K562 (cell line): Measurements from ENCODE around the gene KAZN. TPM values are rescaled to one million over a fixed set of nuclear protein-coding genes. Genes with fewer than 3 reads are reported as not detected.

Experiments
- ATAC-seq: fragments of 200-7000 bp; cut with Tn5 transposase; 3 replicates; pipeline ENCODE4 v1.9.1; 2020; ENCODE audit warnings: moderate library complexity
- BruUV-seq: library from RNA; stranded (reverse); fragments of 400-500 nt; replicated peaks from 2 replicates; lab custom pipeline; 2021; lab: Mats Ljungman, UMichigan
- CTCF ChIA-PET: fragments of 300-600 bp; formaldehyde crosslinking; extraction: SDS; loops from one replicate; lab custom pipeline; 2021; ENCODE audit warnings: low intra/inter-chr PET ratio; lab: Yijun Ruan, JAX
- POLR2A ChIA-PET: fragments of 300-600, 350-650 bp; sonication (Branson Sonifier 250); formaldehyde crosslinking; extraction: SDS; loops from one replicate; lab custom pipeline; 2021; ENCODE audit warnings: antibody characterized with exemption, inconsistent platforms; lab: Yijun Ruan, JAX
- DNase-seq, 4 experiments: peaks; one replicate each; pipeline versions ENCODE4 v3.0.0 to v3.0.0-alpha.2; 2011 to 2018; ENCODE audit warnings: low spot score in 3 of 4, mixed read lengths in 3 of 4; ENCODE audit errors: extremely low read depth in 1 of 4
- FAIRE-seq: peaks from 2 replicates; lab custom pipeline; 2011; peaks lifted over from hg19 to GRCh38; lab: Jason Lieb, UNC
- H2AFZ ChIP-seq: 2 replicates; pipeline ENCODE4 v1.6.0; 2011; ENCODE audit warnings: low read depth, low read length, control low read depth, inconsistent platforms
- H3K27ac ChIP-seq: fragments of 200-600 bp; 3 replicates; pipeline ENCODE4 v1.8.0; 2011; ENCODE audit warnings: low read depth, mild to moderate bottlenecking, control low read depth, inconsistent platforms, low read length, moderate library complexity, mixed read lengths; ENCODE audit errors: extremely low read depth
- H3K27me3 ChIP-seq, 2 experiments: fragments of 300-600 bp in 1 of 2; 2 replicates in 1 of 2; 3 replicates in 1 of 2; pipeline versions ENCODE4 v1.6.0 to v1.8.0; 2011; ENCODE audit warnings: inconsistent platforms in 2 of 2, low read length in 2 of 2, mild to moderate bottlenecking in 1 of 2, mixed read lengths in 1 of 2, moderate library complexity in 1 of 2; ENCODE audit not compliant: control insufficient read depth in 2 of 2, insufficient read depth in 2 of 2
- H3K36me3 ChIP-seq: fragments of 300-600 bp; 3 replicates; pipeline ENCODE4 v1.8.0; 2011; ENCODE audit warnings: mild to moderate bottlenecking, low read length, inconsistent platforms; ENCODE audit not compliant: control insufficient read depth, insufficient read depth
- H3K4me1 ChIP-seq, 2 experiments: fragments of 200-600 bp in 1 of 2; replicated peaks in 1 of 2; 2 replicates in 1 of 2; 3 replicates in 1 of 2; pipeline versions ENCODE4 v1.5.1 to v1.8.0; 2011; ENCODE audit warnings: inconsistent platforms in 2 of 2, low read length in 2 of 2, mild to moderate bottlenecking in 1 of 2, mixed read lengths in 1 of 2, moderate library complexity in 1 of 2; ENCODE audit not compliant: control insufficient read depth in 2 of 2, insufficient read depth in 2 of 2
- H3K4me2 ChIP-seq: 2 replicates; pipeline ENCODE4 v1.6.1; 2011; ENCODE audit warnings: low read length, control low read depth, inconsistent platforms, mixed read lengths; ENCODE audit not compliant: insufficient read depth
- H3K4me3 ChIP-seq: fragments of 200-600 bp; sonication (generic), shearing (Covaris generic); 2 replicates; pipeline ENCODE4 v1.5.1; 2016; ENCODE audit warnings: control low read depth, inconsistent platforms
- H3K79me2 ChIP-seq: fragments of 200-600 bp; 3 replicates; pipeline ENCODE4 v1.8.0; 2011; ENCODE audit warnings: low read length, inconsistent platforms; ENCODE audit not compliant: control insufficient read depth, insufficient read depth
- H3K9ac ChIP-seq, 2 experiments: 2 replicates each; pipeline versions ENCODE4 v1.6.0 to v1.6.1; 2011; ENCODE audit warnings: low read depth in 2 of 2, low read length in 2 of 2, control low read depth in 1 of 2, inconsistent platforms in 1 of 2, mild to moderate bottlenecking in 1 of 2, mixed read lengths in 1 of 2; ENCODE audit not compliant: insufficient read depth in 1 of 2
- H3K9me1 ChIP-seq: one replicate; pipeline ENCODE4 v1.6.0; 2011; ENCODE audit warnings: inconsistent platforms, mild to moderate bottlenecking, low read length, moderate library complexity; ENCODE audit not compliant: control insufficient read depth, insufficient read depth
- H3K9me3 ChIP-seq: replicated peaks from 2 replicates; pipeline ENCODE4 v1.5.1; 2011; ENCODE audit warnings: low read depth, low read length, inconsistent platforms; ENCODE audit not compliant: control insufficient read depth, insufficient read depth
- H4K20me1 ChIP-seq: replicated peaks from 2 replicates; pipeline ENCODE4 v1.6.1; 2011; ENCODE audit warnings: low read length, inconsistent platforms, mixed read lengths; ENCODE audit not compliant: control insufficient read depth, insufficient read depth
- MAFF ChIP-seq: IDR thresholded peaks from 2 replicates; pipeline ENCODE4 v1.6.1; 2012; ENCODE audit warnings: low read length, improper control_type of control experiment
- PKNOX1 ChIP-seq: fragments of 450-650 bp; IDR thresholded peaks from 2 replicates; pipeline ENCODE4 v1.6.1; 2016
- RBM22 ChIP-seq: fragments of 200-400 bp; formaldehyde crosslinking; IDR thresholded peaks from 2 replicates; pipeline ENCODE4 v1.6.1; 2018; ENCODE audit warnings: low read length, low read depth; ENCODE audit not compliant: poor library complexity, severe bottlenecking
- ZNF146 ChIP-seq: IDR thresholded peaks from one replicate; pipeline ENCODE4 v1.6.1; 2018; ENCODE audit warnings: missing compliant biosample characterization; ENCODE audit not compliant: unreplicated experiment
- ZNF239 ChIP-seq: fragments of 250-450 bp; sonication (Bioruptor Pico); IDR thresholded peaks from 2 replicates; pipeline ENCODE4 v1.4.0; 2020; ENCODE audit warnings: mild to moderate bottlenecking
- ZNF586 ChIP-seq: fragments of 450-650 bp; formaldehyde crosslinking; conservative IDR thresholded peaks from 2 replicates; pipeline ENCODE4 v1.4.0; 2020; ENCODE audit warnings: mild to moderate bottlenecking, moderate library complexity
- WGBS: fragments of 100-300 bp; shearing (Covaris generic); methylation state at CpG from one replicate; pipeline ENCODE4 v1.1.6; 2016; ENCODE audit warnings: low coverage, mixed read lengths; ENCODE audit not compliant: insufficient coverage; ENCODE audit errors: missing lambda C conversion rate; 5-methylcytosine and 5-hydroxymethylcytosine counted together
- in situ Hi-C: fragments of 300-500 bp; cut with MboI; formaldehyde crosslinking; loops from 4 replicates; pipeline ENCODE4 v1.15.0; 2018; ENCODE audit warnings: inconsistent platforms, mixed read lengths
- intact Hi-C: fragments of 100-400 bp; cut with micrococcal nuclease; formaldehyde crosslinking; loops from 2 replicates; pipeline ENCODE4 v1.14.2; 2022
- polyA plus RNA-seq, 8 experiments: library from polyadenylated mRNA; depleted of rRNA in 4 of 8; stranded (reverse) in 5 of 8; unstranded in 3 of 8; fragments of >200 nt; fragmentation: Nextera tagmentation in 2 of 8; fragmentation: Illumina TruSeq in 1 of 8; extraction: Ambion mirVana in 2 of 8; extraction: Trizol in 1 of 8; gene quantifications; 2 replicates each; pipeline versions ENCODE4 v1.2.1 to v1.2.3, GENCODE V29; 2011 to 2014; ENCODE audit warnings: inconsistent platforms in 1 of 8, missing spikeins in 1 of 8
- total RNA-seq, 7 experiments: library from RNA; depleted of rRNA in 6 of 7; stranded (reverse); fragments of >200 nt in 6 of 7; fragmentation: Illumina TruSeq in 2 of 7; extraction: Trizol in 2 of 7; gene quantifications; 2 replicates each; pipeline versions ENCODE4 v1.2.1 to v1.2.3, GENCODE V29; 2011 to 2021; ENCODE audit warnings: low replicate concordance in 1 of 7

KAZN gene
- total and polyA plus RNA-seq, 9 of the 15 experiments (the other 6 are each of a cell fraction or from before 2014, with no cell fraction given): 2.1 to 21.6 (median 5.4) TPM

DNA sequence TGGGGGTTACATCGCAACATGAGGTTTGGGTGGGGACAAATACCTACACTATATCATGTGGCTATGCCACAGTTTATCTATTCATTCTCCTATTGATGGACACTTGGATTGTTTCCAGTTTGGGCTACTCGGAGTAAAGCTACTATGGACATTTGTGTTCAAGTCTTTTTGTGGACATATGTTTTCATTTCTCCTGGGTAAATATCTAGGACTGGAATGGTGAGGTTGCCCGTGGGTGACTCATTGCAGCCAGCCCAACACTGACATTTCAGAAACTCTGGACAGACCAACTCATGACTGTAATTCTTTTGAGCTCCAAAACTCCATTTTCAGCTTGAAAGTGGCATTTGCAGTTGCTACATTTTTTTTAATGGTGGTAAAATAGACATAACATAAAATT is 82.7 kb downstream of the KAZN start:
- 10% methylated on average over 3 of the region's 3 CpGs for WGBS
- no peaks in the 10 kb centered on the region for H3K79me2 ChIP-seq
- no peaks in the 10 kb centered on the region for H3K9me1 ChIP-seq
- ChIA-PET POLR2A (interaction anchor here (1.1 to 2.3 kb wide), 3 partner anchors 9 to 17 kb away, joined by 4 to 7 read pairs (median 5); no protein-coding TSS in a partner anchor), CTCF (no interaction called here)
- H3K9ac ChIP-seq: no peak overlapping the region
- BruUV-seq: no TSS peak
- H3K27ac ChIP-seq: no peak overlapping the region
- DNase-seq (no peak), ATAC-seq (no peak), FAIRE-seq (no peak)
- H3K4me2 ChIP-seq: no peak overlapping the region
- peaks cover 17 to 46% of the 10 kb centered on the region in 2 experiments for H3K27me3 ChIP-seq
- H3K36me3 ChIP-seq: no peaks in the 10 kb centered on the region
- no peaks in the 10 kb centered on the region for H3K4me1 ChIP-seq
- TF ChIP-seq PKNOX1 (no peak), RBM22 (no peak), ZNF146 (CRISPR knock-in tag) (no peak), ZNF239 (CRISPR knock-in tag) (no peak), ZNF586 (CRISPR knock-in tag) (no peak), MAFF (no peak)
- H4K20me1 ChIP-seq: no peaks in the 10 kb centered on the region
- no peak overlapping the region for H2AFZ ChIP-seq
- H3K9me3 ChIP-seq: no peaks in the 10 kb centered on the region; the same call in 1 of the 2 replicates
- no peak overlapping the region for H3K4me3 ChIP-seq
- intact Hi-C loops: no loop called here
- in situ Hi-C loops: no loop called here
